Left colon (tissue), 2 donors: ENCODE measurements around the gene KCNQ2. TPM values are rescaled to one million over a fixed set of nuclear protein-coding genes. Genes with fewer than 3 reads are reported as not detected.

Source experiments
- ATAC-seq: fragments of 200-7000 bp; cut with Tn5 transposase; one replicate; pipeline ENCODE4 v1.9.1; 2020; ENCODE audit warnings: mild to moderate bottlenecking, moderate library complexity
- DNase-seq, 2 donors: peaks; one replicate each; pipeline ENCODE4 v3.0.0-alpha.2; 2020
- intact Hi-C, 2 donors: fragments of 100-400 bp; cut with DNase I in 1 of 2; cut with micrococcal nuclease in 1 of 2; formaldehyde crosslinking; loops; one replicate each; pipeline versions ENCODE4 v1.11.2 to v1.14.0; 2022; cut with DNase I, micrococcal nuclease
- total RNA-seq, 2 donors: library from RNA; stranded (reverse); fragmentation: NEBNext Ultra II Directional; extraction: Animal tissue kit (Norgen Biotek cat#: 25700); gene quantifications; one replicate each; pipeline ENCODE4 v1.2.1, GENCODE V29; 2021
- donor health status: DM: no; HTN: no; CAD: no.
- donor health status: DM: yes; HTN: yes; CAD: no.

The KCNQ2 gene
- total RNA-seq, 2 donors from 2014 or later, result 0.21 to 0.28 TPM

- ATAC-seq, result no peak
- DNase-seq, result no peak
- intact Hi-C loops, result no loop called here
Observed at GRCh38 chr20:63413963-63414684, 58.3 kb downstream of the KCNQ2 start.

- intact Hi-C loops, result no loop called here
- ATAC-seq (no peak), DNase-seq (no peak)
Observed at GRCh38 chr20:63413323-63413722, 59.1 kb downstream of the KCNQ2 start.

- no peak for DNase-seq
- no peak for ATAC-seq
- intact Hi-C loops, result no loop called here
Observed at GRCh38 chr20:63412889-63413288, 59.6 kb downstream of the KCNQ2 start.

GRCh38 chr20:63411898-63412631 lies 60.4 kb downstream of the KCNQ2 start:
- DNase-seq, result no peak
- intact Hi-C loops, result no loop called here
- ATAC-seq, result no peak

- ATAC-seq (no peak), DNase-seq (no peak)
- intact Hi-C loops, result no loop called here
Observed at GRCh38 chr20:63411151-63411897, 61.1 kb downstream of the KCNQ2 start.

- no peak for ATAC-seq
- intact Hi-C loops, result no loop called here
- DNase-seq, result no peak
Observed at GRCh38 chr20:63409834-63410435, 62.5 kb downstream of the KCNQ2 start.

GRCh38 chr20:63409066-63409833 lies 63.2 kb downstream of the KCNQ2 start:
- ATAC-seq (no peak), DNase-seq (no peak)

GRCh38 chr20:63408684-63409046 lies 63.8 kb downstream of the KCNQ2 start:
- no peak for DNase-seq
- no peak for ATAC-seq
- intact Hi-C loops, result no loop called here

More at GRCh38 chr20:63409066-63409833, 63.2 kb downstream of the KCNQ2 start:
- intact Hi-C loops, result no loop called here

- intact Hi-C loops, result no loop called here
- ATAC-seq (no peak), DNase-seq (no peak)
Observed at GRCh38 chr20:63407928-63408683, 64.3 kb downstream of the KCNQ2 start.

GRCh38 chr20:63406617-63407245 lies 65.7 kb downstream of the KCNQ2 start:
- no peak for DNase-seq
- no peak for ATAC-seq
- intact Hi-C loops, result no loop called here

GRCh38 chr20:63406011-63406410 lies 66.4 kb downstream of the KCNQ2 start:
- DNase-seq (no peak), ATAC-seq (no peak)
- intact Hi-C loops, result no loop called here

- intact Hi-C loops, result no loop called here
- no peak for DNase-seq
- ATAC-seq, result no peak
Observed at GRCh38 chr20:63405102-63405730, 67.2 kb downstream of the KCNQ2 start.

- no peak for ATAC-seq
- peak in 1 of 2 donors; percentile 35 for DNase-seq
Observed at GRCh38 chr20:63404129-63405085, 68.0 kb downstream of the KCNQ2 start.

GRCh38 chr20:63403403-63404105 lies 68.9 kb downstream of the KCNQ2 start:
- intact Hi-C loops, result no loop called here
- DNase-seq (no peak), ATAC-seq (no peak)

More at GRCh38 chr20:63404129-63405085, 68.0 kb downstream of the KCNQ2 start:
- intact Hi-C loops, result no loop called here

GRCh38 chr20:63402860-63403220 lies 69.6 kb downstream of the KCNQ2 start:
- intact Hi-C loops, result no loop called here
- DNase-seq (no peak), ATAC-seq (no peak)
